ENCODE results near the gene UBE2C.
A peak's percentile ranks its signal among the peaks of the same experiment; 100 is the strongest.
"Not testable (repeated sequence)": the region's sequence is repeated elsewhere in the genome, so short reads cannot be mapped to it uniquely, and the experiment has no call there.

UBE2C gene

GRCh38 chr20:45782890-45783289, 29.6 kb upstream of the UBE2C start:
- H3K4me1 Mint-ChIP-seq = peaks cover 8% of the 10 kb centered on the region
- ATAC-seq (ENCODE audit: low read depth) (no peak), DNase-seq (ENCODE audit: low spot score in 2 of 2) (no peak)
- peaks cover 7% of the 10 kb centered on the region for H3K27me3 Mint-ChIP-seq
- no peak overlapping the region for H3K4me3 Mint-ChIP-seq
- no peaks in the 10 kb centered on the region for H3K9me3 Mint-ChIP-seq
- peaks cover 2% of the 10 kb centered on the region for H3K36me3 Mint-ChIP-seq
- H3K27ac Mint-ChIP-seq = no peak overlapping the region

DNA sequence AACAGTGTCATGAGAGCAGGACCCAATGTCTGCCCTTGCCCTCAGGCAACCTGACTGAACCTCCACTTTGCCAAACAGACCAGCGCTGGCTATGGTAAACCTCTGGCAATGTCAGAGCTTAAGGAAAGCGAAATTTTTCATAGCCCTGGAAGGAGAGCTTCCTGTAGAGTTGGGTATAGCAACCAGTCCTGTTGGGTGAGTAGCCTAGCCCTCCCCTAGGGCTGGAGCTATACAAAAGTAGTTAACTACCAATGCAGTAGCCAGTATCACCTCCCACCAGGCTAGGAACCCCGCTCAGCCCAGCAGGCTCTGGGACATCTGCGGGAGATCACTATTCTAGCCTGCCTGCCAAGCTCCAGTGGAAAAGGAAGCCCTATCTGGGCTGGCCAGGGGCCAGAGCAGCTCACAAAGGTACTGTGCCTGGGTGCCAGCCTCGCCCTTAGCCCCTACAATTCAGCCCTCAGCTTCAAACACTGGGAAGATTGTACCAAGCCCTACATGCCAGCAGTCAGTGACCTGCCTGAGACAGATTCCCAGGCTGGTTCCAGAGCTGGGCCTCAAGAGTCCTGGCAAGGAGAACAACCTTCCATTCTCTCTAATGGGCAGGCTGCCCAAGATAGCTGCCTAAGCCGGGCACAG, 28.7 kb upstream of the UBE2C start:
- Mint-ChIP-seq H3K4me3 (no peak overlapping the region), H3K9me3 (no peaks in the 10 kb centered on the region), H3K36me3 (peaks cover 2% of the 10 kb centered on the region), H3K4me1 (peaks cover 8% of the 10 kb centered on the region), H3K27me3 (peaks cover 7% of the 10 kb centered on the region), H3K27ac (no peak overlapping the region)
- DNase-seq (ENCODE audit: low spot score in 2 of 2) (no peak), ATAC-seq (ENCODE audit: low read depth) (no peak)

GRCh38 chr20:45788351-45788750, 24.1 kb upstream of the UBE2C start:
- Mint-ChIP-seq H3K9me3 (no peaks in the 10 kb centered on the region), H3K4me1 (peaks cover 17% of the 10 kb centered on the region), H3K4me3 (peak overlapping the region; percentile 64), H3K27ac (peak overlapping the region; percentile 38), H3K36me3 (peaks cover 7% of the 10 kb centered on the region), H3K27me3 (peaks cover 2% of the 10 kb centered on the region)
- no peak for ATAC-seq (ENCODE audit: low read depth)
- no peak for DNase-seq (ENCODE audit: low spot score in 2 of 2)

DNA sequence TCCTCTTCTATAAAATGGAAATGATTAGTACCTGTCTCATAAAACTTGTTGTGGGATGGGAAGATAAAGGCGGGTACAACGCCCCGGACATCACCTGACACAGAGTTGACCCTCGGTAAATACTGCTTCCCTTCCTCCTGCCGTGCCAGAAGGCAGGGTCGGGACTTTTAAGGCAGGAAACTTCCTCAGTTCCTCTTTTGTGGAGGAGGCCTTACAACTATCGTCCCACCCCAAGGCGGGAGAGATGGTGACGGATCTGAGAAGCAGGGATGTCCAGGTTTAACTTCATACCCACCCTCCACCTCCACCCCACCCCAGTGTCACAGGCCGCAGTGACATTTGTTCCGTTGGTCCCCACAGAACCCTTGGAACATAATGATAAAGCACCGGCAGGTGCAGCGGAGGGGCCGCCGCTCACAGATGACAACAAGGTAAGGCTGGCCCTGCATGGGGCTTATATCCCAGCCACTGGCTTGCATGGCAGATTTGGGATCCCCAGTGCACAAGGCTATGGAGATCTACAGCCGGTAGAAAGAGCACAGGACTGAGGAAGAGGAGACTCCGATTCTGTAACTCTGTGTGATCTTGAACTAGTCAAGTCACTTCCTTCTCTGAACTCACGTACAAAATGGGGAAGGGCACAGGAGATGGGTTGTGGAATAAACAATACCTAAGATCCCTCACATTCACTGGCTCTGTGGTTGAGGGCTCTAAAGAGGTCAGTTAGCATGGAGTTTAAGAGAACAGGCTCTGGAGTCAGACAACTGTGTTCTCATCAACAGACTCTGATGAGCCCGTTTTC, 19.9 kb upstream of the UBE2C start:
- Mint-ChIP-seq H3K9me3 (no peaks in the 10 kb centered on the region), H3K36me3 (peaks cover 22% of the 10 kb centered on the region)

DNA sequence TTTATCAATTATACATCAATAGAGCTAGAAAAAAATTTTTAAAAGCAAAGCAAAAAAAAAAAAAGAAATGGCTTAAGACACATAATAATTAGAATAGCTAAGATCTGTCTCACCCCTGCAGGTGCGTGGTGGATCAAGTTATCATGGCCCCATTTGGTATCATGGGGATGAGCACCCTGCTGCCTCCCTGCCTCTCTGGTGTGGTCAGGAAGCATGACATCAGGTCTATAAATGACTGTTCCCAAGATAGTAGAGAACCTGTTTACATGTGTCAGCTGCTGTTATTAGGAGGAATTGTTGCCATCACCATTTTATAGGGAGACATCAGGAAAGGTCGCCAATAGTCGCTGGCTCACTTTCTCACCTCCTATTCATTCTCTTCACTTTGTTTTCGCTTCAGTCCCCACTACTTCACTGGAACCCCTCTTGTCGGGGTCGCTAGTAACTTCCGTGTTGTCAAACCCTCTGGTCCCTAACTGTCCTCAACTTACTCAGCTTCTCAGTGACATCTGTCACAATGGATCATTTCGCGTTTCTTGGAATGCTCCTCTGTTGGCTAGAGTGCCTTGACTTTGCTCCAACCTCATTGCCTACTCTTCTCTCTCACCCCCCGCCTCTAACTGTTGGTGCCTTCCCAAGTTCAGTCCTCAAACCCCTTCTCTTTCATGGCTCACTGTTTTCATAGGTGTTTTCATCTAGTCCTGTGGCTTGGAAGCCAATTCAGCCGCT, 15.9 kb upstream of the UBE2C start:
- ATAC-seq (ENCODE audit: low read depth) = no peak
- DNase-seq (ENCODE audit: low spot score in 2 of 2) = no peak
- H3K4me1 Mint-ChIP-seq = peaks cover 25% of the 10 kb centered on the region
- H3K4me3 Mint-ChIP-seq = no peak overlapping the region
- H3K27ac Mint-ChIP-seq = no peak overlapping the region
- no peaks in the 10 kb centered on the region for H3K9me3 Mint-ChIP-seq
- no peaks in the 10 kb centered on the region for H3K27me3 Mint-ChIP-seq
- H3K36me3 Mint-ChIP-seq = peaks cover 26% of the 10 kb centered on the region

More for the DNA sequence above, 19.9 kb upstream of the UBE2C start:
- Mint-ChIP-seq H3K27ac (peak overlapping the region; percentile 93), H3K27me3 (no peaks in the 10 kb centered on the region), H3K4me3 (peak overlapping the region; percentile 90), H3K4me1 (peaks cover 17% of the 10 kb centered on the region)
- ATAC-seq (ENCODE audit: low read depth) = peak; percentile 28
- DNase-seq (ENCODE audit: low spot score in 2 of 2) = no peak

GRCh38 chr20:45797510-45797909, 14.9 kb upstream of the UBE2C start:
- not testable (repeated sequence) for H3K9me3 Mint-ChIP-seq; H3K27me3 Mint-ChIP-seq; H3K4me3 Mint-ChIP-seq; ATAC-seq (ENCODE audit: low read depth); DNase-seq (ENCODE audit: low spot score in 2 of 2); H3K27ac Mint-ChIP-seq
- Mint-ChIP-seq H3K36me3 (peaks cover 31% of the 10 kb centered on the region), H3K4me1 (peaks cover 18% of the 10 kb centered on the region)

GRCh38 chr20:45797955-45798354, 14.5 kb upstream of the UBE2C start:
- H3K27me3 Mint-ChIP-seq; H3K9me3 Mint-ChIP-seq; ATAC-seq (ENCODE audit: low read depth); DNase-seq (ENCODE audit: low spot score in 2 of 2); H3K4me3 Mint-ChIP-seq; H3K27ac Mint-ChIP-seq: not testable (repeated sequence)
- Mint-ChIP-seq H3K4me1 (peaks cover 14% of the 10 kb centered on the region), H3K36me3 (peaks cover 27% of the 10 kb centered on the region)

GRCh38 chr20:45798935-45799642, 13.4 kb upstream of the UBE2C start:
- Mint-ChIP-seq H3K27me3 (no peaks in the 10 kb centered on the region), H3K4me1 (peaks cover 11% of the 10 kb centered on the region), H3K4me3 (no peak overlapping the region), H3K36me3 (peaks cover 31% of the 10 kb centered on the region), H3K9me3 (no peaks in the 10 kb centered on the region), H3K27ac (no peak overlapping the region)
- ATAC-seq (ENCODE audit: low read depth) = peak; percentile 88
- DNase-seq (ENCODE audit: low spot score in 2 of 2) = peak; percentile 52 to 53

DNA sequence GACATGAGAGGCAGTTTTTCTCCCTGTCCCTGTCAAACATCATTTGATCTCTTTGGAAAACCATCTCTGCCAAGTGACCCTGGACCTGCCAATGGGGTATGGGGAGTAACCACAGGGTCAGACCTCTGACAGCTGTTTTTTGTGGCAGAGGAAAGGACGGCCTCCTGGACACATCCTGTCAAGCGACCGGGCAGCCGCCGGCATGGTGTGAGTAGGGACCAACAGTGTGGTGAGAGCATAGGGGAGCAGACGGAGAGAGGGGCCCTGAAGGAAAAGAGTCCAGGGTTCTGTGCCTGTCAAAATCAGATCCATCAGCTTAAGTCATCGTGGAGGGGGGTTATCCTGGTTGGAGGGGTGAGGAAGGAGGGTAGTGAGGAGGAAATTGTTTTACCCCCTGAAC, 10.6 kb upstream of the UBE2C start:
- Mint-ChIP-seq H3K27ac (no peak overlapping the region), H3K4me3 (no peak overlapping the region), H3K27me3 (no peaks in the 10 kb centered on the region), H3K4me1 (peaks cover 10% of the 10 kb centered on the region), H3K36me3 (peaks cover 31% of the 10 kb centered on the region), H3K9me3 (no peaks in the 10 kb centered on the region)
- ATAC-seq (ENCODE audit: low read depth) = no peak
- no peak for DNase-seq (ENCODE audit: low spot score in 2 of 2)

DNA sequence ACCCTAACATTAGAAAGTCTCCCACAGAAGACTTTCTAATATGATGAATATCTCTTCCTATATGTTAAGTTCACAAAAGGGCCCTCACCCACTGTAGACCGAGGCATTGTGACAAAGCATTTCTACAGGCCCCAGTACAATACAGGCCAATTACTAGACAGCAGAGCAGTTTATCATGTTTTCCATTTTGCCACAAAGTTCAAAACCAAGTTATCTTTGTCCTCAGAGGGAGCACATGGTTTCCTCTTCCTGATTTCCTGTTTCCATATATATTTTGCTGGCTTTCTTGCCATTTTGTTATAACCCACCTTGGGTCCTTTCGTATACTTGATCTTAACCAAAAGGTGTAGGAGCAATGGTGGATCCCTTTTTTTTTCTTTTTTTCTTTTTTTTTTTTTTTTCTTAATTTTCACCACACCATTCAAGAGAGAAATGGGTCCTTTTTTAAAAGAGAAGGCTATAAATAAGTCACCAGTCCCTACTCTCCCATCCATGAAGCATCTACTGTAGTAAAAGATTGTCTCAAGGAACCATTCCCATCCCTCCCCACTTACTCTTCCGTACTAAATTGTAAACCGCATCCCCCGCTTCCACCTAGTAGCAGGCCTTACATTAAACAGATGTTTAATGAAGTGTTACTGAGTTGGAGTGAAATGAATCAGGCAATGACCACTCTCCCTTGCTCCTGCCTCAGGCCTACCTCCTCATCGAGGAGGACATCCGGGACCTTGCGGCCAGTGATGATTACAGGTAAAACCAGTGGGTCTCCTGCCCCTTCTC, 2.1 kb upstream of the UBE2C start:
- H3K27ac Mint-ChIP-seq = no peak overlapping the region
- no peaks in the 10 kb centered on the region for H3K27me3 Mint-ChIP-seq
- DNase-seq (ENCODE audit: low spot score in 2 of 2) (no peak), ATAC-seq (ENCODE audit: low read depth) (no peak)
- H3K36me3 Mint-ChIP-seq = peaks cover 27% of the 10 kb centered on the region
- H3K4me3 Mint-ChIP-seq = no peak overlapping the region
- H3K4me1 Mint-ChIP-seq = peaks cover 8% of the 10 kb centered on the region
- no peaks in the 10 kb centered on the region for H3K9me3 Mint-ChIP-seq

- Mint-ChIP-seq H3K36me3 (peaks cover 19% of the 10 kb centered on the region), H3K27ac (no peak overlapping the region)
These were observed 529 bp downstream of the UBE2C start for GRCh38 chr20:45813006-45813340.

GRCh38 chr20:45813489-45813888, 1.0 kb downstream of the UBE2C start:
- peaks cover 8% of the 10 kb centered on the region for H3K4me1 Mint-ChIP-seq
- no peak for ATAC-seq (ENCODE audit: low read depth)
- DNase-seq (ENCODE audit: low spot score in 2 of 2) = no peak
- H3K9me3 Mint-ChIP-seq = no peaks in the 10 kb centered on the region
- peaks cover 18% of the 10 kb centered on the region for H3K36me3 Mint-ChIP-seq
- H3K27me3 Mint-ChIP-seq = no peaks in the 10 kb centered on the region
- H3K4me3 Mint-ChIP-seq = peak overlapping the region; percentile 85
- H3K27ac Mint-ChIP-seq = no peak overlapping the region

More at GRCh38 chr20:45813006-45813340, 529 bp downstream of the UBE2C start:
- Mint-ChIP-seq H3K9me3 (no peaks in the 10 kb centered on the region), H3K27me3 (no peaks in the 10 kb centered on the region), H3K4me3 (peak overlapping the region; percentile 85), H3K4me1 (peaks cover 8% of the 10 kb centered on the region)
- DNase-seq (ENCODE audit: low spot score in 2 of 2) (no peak), ATAC-seq (ENCODE audit: low read depth) (no peak)

- Mint-ChIP-seq H3K4me3 (no peak overlapping the region), H3K27me3 (no peaks in the 10 kb centered on the region), H3K4me1 (peaks cover 8% of the 10 kb centered on the region), H3K36me3 (peaks cover 16% of the 10 kb centered on the region), H3K27ac (no peak overlapping the region), H3K9me3 (no peaks in the 10 kb centered on the region)
- DNase-seq (ENCODE audit: low spot score in 2 of 2) = no peak
- ATAC-seq (ENCODE audit: low read depth) = no peak
These were observed 1.9 kb downstream of the UBE2C start for GRCh38 chr20:45814314-45814713.

All from memory B cell (primary cell).